Activated CD4-positive, alpha-beta T cell treated with anti-CD3 and anti-CD28 coated beads, Interleukin-2, Interleukin-6, amounts not matched to agents 100 ng/mL and 50 ng/mL, durations not matched to agents 16 hours and 8 hours (primary cell): ENCODE measurements around the gene BATF.

ENCODE experiments used
- DNase-seq: peaks from one replicate; pipeline ENCODE4 v3.0.0-alpha.2; 2020

The BATF gene

GRCh38 chr14:75563931-75564330, 41.7 kb downstream of the BATF start:
- DNase-seq, result no peak

- no peak for DNase-seq
These were observed 42.8 kb downstream of the BATF start for GRCh38 chr14:75565056-75565455.

GRCh38 chr14:75566321-75566720, 44.1 kb downstream of the BATF start:
- peak; percentile 93 for DNase-seq

GRCh38 chr14:75566752-75567151, 44.5 kb downstream of the BATF start:
- no peak for DNase-seq

- peak; percentile 47 for DNase-seq
These were observed 45.9 kb downstream of the BATF start for GRCh38 chr14:75568140-75568539.

GRCh38 chr14:75568791-75569190, 46.5 kb downstream of the BATF start:
- peak; percentile 70 for DNase-seq

- peak; percentile 65 for DNase-seq
These were observed 48.5 kb downstream of the BATF start for GRCh38 chr14:75570797-75571196.

- no peak for DNase-seq
These were observed 49.8 kb downstream of the BATF start for GRCh38 chr14:75572104-75572503.

GRCh38 chr14:75577090-75577489, 54.8 kb downstream of the BATF start:
- no peak for DNase-seq

- peak; percentile 85 for DNase-seq
These were observed 55.4 kb downstream of the BATF start for GRCh38 chr14:75577729-75578101.

GRCh38 chr14:75578102-75578785, 56.0 kb downstream of the BATF start, which contains the start of gene FLVCR2:
Gene FLVCR2, plus strand, starts transcription at chr14:75578620. Its CDS starts 353 bp downstream, at chr14:75578973.
- peak; percentile 55 for DNase-seq

GRCh38 chr14:75578786-75579337, 56.6 kb downstream of the BATF start:
- DNase-seq, result no peak

- no peak for DNase-seq
These were observed 57.1 kb downstream of the BATF start for GRCh38 chr14:75579338-75579864.

- DNase-seq, result no peak
These were observed 57.6 kb downstream of the BATF start for GRCh38 chr14:75579882-75580281.

- no peak for DNase-seq
These were observed 65.1 kb downstream of the BATF start for GRCh38 chr14:75587388-75587787.

GRCh38 chr14:75589931-75590330, 67.7 kb downstream of the BATF start:
- DNase-seq, result no peak

GRCh38 chr14:75591331-75591946, 69.2 kb downstream of the BATF start:
- DNase-seq, result no peak

GRCh38 chr14:75591987-75592575, 69.8 kb downstream of the BATF start:
- DNase-seq, result no peak

GRCh38 chr14:75595226-75595625, 73.0 kb downstream of the BATF start:
- DNase-seq, result no peak
